GM20431 (cell line): ENCODE results near the gene SLC47A2.

Experiments
- in situ Hi-C: fragments of 300-500 bp; cut with MseI, MboI; formaldehyde crosslinking; loops from one replicate; pipeline ENCODE4 v1.15.0; 2020; ENCODE audit warnings: low sequenced_read_pairs; ENCODE audit not compliant: unreplicated experiment

Gene SLC47A2

DNA sequence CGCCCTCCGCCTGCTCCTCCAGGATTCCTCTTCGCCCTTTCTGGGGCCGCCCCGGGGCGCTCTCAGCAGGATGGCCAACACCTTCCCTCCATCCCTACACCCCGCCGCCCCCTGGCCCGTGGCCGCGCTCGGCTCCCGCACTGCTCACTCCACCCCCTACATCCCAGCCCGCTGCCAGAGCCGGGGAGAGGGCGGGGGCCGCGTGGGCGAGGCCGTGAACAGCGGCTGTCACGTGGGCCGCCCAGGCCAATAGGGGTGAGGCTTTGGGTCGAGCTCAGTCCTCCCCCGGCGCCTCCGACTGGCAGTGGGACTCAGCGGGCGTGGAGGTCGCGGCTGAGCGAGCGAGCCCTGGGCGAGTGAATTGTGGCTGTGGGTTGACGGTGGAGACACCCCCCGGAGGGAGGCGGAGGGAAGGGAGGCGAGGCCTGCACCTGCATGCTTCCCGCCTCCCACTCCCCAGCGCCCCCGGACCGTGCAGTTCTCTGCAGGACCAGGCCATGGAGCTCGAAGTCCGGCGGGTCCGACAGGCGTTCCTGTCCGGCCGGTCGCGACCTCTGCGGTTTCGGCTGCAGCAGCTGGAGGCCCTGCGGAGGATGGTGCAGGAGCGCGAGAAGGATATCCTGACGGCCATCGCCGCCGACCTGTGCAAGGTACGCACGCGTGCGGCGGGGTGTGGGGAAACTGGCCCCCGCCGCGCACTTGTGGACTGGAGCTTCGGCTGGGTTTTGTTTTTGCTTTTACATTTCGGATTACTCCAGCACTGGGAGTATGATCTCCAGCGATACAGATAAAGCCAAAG lies 67.7 kb downstream of the SLC47A2 start, which contains the start of gene ALDH3A2:
ALDH3A2 (plus strand) TSS at position 277 of the 799 bp plus-strand sequence; CDS start at position 498, 221 bp downstream.
- in situ Hi-C loops: no loop called here

DNA sequence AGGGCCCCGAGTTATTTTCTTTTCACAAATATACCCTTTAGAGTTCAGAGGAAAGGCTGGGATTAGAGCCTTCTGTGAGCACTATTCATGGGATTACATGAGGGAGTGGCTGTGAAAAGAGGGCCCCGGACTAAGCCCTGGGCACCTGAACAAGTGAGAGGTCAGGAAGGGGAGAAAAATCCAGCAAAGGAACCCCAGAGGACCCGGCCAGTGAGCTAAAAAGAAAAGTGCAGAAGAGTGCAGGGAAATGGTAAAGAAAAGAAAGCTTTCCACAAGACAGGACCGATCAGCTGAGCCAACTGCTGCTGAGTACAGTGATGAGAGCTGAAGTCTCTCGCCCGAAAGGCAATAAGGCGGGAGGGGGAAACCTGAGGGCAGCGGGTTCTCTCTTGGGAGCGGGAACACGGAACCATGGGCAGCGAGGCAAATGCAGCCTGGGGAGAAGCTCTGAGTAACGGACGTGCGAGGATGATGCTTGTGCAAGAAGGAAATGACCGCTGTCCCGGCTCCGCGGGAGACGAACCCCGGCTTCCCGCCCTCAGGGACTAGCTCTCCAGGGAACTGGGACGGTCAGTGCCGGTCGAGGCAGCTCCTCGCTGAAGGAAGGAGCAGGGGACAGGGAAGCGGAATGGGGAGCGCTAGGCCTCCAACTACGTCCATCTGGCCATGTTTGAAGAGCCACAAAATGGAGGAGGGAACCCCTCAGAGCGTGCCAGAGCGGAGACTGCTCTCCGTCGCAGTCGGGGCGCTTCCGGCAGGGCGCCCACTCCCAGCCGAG lies 68.5 kb downstream of the SLC47A2 start:
- in situ Hi-C loops: no loop called here

DNA sequence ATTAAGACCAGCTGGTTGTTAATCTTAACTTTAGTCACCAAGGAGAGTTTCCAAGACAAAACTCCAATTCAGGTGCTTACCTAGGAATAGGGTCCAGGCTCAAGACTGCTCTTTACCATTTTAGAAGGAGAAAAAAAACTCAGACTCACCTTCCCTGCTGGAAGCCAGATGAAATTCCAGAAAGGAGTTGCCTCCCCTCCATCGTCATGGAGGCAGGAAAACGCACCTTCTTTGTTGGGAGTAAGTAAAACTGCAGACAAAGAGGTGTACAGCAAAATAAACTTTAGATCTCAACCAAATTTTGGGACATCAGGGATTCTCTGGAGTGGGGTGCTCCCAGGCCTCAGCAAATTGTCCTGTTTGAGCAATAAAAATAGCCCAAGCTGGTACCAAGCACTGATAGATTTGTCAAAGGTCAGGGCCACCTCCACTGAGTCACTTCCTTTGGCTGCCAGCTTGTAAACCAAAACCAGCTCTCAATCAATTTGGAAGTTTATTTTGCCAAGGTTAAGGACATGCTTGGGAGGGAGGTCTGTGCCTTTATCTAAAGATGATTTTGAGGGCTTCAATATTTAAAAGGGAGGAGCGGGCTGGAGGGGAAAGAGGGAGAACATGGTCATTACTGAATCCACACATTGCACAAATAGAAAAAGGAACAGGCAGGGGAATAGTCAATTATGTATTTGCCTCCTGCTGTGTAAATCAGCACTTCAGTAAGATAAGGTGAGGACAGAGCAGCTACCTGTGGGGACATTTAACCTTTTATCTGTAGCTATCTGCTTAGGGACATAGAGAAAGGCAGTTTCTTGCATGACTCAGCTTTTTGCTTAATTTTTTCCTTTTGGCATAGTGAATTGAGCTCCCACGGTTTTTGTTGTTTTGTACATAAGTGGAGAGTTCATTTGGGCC lies 69.3 kb downstream of the SLC47A2 start:
- in situ Hi-C loops: no loop called here

DNA sequence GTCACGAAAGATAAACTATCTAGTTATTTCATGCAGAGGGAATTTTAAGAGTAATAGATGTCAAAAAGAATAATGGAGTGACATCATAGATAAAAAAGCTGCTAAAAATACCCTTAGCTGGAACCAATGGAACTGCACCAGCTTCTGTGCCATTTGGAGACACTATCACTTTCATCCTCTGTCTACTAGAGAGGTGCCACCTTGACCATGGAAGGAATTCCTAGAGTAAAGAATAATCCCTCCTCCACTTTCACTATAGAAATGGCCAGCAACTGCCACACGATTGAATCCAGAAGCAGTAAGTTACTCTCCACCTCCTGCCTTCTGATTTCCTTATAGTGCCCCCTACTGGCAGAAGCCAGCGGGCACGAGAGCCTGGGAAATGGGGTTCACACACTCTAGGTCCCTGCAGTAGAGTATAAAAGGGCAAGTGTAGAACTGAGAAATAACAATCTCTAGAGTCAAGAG lies 70.6 kb downstream of the SLC47A2 start:
- in situ Hi-C loops: no loop called here

DNA sequence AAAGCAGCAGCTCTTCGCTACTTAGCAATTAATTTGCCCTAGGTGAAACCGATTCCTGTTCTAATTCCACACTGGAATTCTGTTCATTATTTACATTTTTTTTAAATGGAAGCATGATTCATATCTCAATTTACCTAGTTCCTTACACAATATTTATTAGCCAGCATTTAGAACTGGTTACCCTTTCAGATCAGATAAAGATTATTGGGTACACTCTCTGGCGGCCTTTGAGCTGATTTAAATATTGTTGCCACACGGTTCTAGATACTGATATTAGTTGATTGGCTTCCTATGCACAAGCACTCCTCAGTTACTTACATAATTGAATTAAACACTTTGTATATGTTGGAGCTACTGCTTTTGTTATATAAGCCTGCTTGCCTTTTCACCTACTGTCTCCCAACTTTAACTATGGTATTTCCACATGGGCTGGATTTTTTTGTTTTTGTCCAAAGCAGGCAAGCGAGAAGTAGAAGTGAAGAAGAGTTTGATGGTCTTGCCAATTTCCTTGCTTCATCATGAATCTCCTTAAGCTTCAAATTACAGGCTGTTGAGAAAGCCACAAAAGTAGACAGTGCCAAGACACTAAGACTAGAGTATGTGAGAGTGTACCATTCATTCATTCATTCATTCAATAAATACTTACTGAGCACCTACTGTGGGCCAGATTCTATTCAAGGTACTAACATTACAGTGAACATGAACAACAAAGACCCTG lies 71.7 kb downstream of the SLC47A2 start:
- in situ Hi-C loops: no loop called here

DNA sequence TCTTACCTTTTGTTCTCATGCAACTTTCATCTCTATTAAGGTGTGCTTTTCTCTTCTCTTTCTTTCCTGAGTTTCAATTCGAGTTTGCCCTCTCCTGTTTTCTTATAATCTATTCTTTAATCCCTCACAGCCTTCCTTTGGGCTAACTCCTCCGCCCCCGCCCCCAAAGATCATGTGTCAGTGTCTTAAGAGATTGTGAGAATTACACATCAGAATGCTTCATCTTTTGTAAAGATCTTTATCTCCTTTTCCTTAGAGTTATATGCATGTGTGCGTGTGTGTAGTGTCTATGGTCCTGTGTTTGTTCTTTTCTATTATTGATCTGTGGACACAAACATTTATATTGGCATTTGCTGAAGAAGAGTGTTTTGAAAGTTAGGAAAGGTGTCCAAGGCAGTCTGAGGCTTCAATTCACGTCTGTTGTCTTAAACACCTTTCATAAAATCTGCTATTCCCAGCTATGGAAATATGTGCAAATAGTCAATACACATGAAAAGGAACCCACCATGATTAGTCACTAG lies 74.0 kb downstream of the SLC47A2 start:
- in situ Hi-C loops: no loop called here

DNA sequence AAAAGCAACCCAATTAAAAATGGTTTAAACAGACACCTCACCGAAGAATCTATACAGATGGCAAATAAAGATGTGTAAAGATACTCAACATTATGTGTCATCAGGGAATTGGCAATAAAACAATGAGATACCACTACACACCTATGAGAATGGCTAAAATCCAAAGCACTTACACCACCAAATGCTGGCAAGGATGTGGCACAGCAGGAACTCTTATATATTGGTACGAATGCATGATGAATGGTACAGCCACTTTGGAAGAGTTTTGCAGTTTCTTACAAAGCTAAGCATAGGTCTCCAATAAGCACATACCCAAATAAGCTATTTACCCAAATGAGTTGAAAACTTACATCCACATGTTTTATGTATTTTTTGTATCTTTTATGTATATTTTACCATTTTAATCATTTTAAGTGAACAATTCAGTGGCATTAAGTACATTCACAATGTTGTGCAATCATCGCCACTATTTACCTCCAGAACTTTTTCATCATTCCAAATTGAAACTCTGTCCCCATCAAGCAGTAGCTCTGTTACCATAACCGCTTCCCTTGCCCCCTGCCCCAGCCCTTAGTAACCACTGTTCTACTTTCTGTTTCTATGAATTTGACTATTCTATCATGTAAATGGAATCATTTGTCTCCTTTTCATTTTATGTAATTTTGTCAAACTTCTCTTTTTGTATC lies 74.6 kb downstream of the SLC47A2 start:
- in situ Hi-C loops: no loop called here

DNA sequence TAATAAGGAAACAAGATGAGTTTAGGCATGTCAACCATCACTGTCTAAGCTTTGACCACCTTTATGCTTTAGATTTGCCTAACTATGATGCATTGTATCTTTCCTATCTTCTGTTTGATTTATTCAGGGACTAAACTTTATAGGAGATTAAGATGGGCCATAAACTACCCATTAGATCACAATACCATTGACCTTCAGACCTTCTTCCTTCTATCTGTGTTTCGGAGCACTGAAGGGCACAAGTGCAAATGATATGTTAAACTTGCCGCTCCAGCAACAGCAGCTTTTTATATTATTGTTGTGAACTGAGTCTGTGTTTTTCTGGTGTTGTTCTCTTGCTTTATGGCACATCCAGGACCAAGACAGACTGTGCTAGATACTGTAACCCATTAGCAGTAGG lies 84.5 kb downstream of the SLC47A2 start:
- in situ Hi-C loops: no loop called here

DNA sequence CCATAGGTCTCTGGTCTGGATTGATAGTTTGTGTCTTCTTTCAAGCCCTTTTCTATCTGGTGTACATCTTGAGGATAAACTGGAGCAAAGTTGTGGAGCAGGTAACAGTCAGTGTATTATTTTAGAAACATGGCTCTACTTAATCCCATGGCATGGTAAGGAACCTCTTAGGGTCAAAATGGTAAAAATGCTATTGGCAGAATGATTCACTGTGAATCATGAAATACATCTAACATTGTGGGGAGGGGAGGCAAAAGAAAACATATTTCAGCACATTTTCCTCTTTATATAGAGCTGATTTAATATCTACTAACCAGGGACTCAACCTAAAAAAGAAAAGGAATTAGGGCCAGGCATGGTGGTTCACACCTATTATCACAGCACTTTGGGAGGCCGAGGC lies 85.7 kb downstream of the SLC47A2 start:
- in situ Hi-C loops: no loop called here

DNA sequence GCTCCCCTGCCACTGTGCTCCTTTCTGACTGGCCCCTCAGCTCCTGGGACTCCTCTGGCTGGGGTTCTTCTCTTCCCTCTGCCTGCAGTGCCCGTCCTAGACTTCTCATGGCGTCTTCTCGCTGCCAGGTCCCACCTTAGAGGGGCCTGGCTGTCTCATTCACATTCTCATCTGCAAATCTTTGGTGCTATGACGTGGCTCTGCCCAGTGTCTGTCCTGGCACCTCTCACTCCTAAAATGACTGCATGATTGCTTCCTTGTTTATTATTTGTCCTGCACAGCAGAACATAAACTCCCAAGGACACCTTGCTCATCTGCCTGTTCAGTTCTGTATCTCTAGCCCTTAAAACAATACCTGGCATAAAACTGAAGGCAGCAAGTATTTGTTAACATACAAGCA lies 86.3 kb downstream of the SLC47A2 start:
- in situ Hi-C loops: no loop called here

DNA sequence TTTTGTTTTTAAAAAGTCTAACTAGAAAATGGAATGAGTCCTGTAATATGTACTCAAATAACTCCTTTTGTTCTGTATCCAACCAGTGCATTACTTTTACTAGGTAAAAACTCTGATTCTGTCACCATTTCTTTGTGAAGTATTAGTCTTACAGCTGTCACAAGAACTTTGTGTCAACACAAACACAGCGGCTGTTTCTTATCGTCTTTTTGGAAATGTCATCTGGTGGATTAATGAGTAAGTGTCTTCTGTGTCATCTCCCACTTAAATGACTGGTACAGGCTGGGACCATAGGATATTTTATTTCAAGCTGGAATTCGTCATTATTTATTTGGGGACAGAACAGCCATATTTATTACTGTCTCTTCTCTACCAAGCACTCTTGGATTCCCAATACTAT lies 86.9 kb downstream of the SLC47A2 start:
- in situ Hi-C loops: no loop called here
